ENCODE measurements around the gene OR2V2. TPM values are rescaled to one million over a fixed set of nuclear protein-coding genes. Genes with fewer than 3 reads are reported as not detected.

OR2V2 gene
- total RNA-seq, 1 experiment from 2014 or later, result not detected

GRCh38 chr5:181114844-181115778, 32.3 kb upstream of the OR2V2 start:
- Histone ChIP-seq H3T11ph (ENCODE audit: low read length) (no peak overlapping the region), H2BK12ac (ENCODE audit: insufficient read length, low read depth, low read length) (no peak overlapping the region), H4K91ac (ENCODE audit: insufficient read length, low read depth, low read length) (no peak overlapping the region), H3K14ac (ENCODE audit: insufficient read depth, low read length) (no peak overlapping the region), H2BK15ac (ENCODE audit: low read depth, low read length) (no peak overlapping the region), H3K23ac (ENCODE audit: insufficient read length, low read depth, low read length) (no peak overlapping the region), H2AFZ (ENCODE audit: low read length) (peak overlapping the region; percentile 56), H2AK5ac (ENCODE audit: insufficient read length, low read length) (no peak overlapping the region), H2BK120ac (ENCODE audit: low read depth, low read length, poor library complexity, severe bottlenecking) (no peak overlapping the region), H3K27me3 (ENCODE audit: insufficient read depth, low read length) (peaks cover 2% of the 10 kb centered on the region; the same call in 1 of the 2 replicates), H3K4me2 (ENCODE audit: insufficient read depth, insufficient read length, low read length) (peak overlapping the region; percentile 67), H3K4ac (ENCODE audit: low read depth, low read length) (no peak overlapping the region), H2BK20ac (ENCODE audit: low read depth, low read length, poor library complexity, severe bottlenecking) (no peak overlapping the region), H3K4me1 (ENCODE audit: insufficient read depth, low read length) (no peaks in the 10 kb centered on the region), H4K8ac (replicated peaks; ENCODE audit: insufficient read length, low read depth, low read length) (no peak overlapping the region), H4K5ac (ENCODE audit: insufficient read length, low read depth, low read length) (no peak overlapping the region), H3K23me2 (ENCODE audit: insufficient read length, low read depth, low read length, poor library complexity, severe bottlenecking) (peaks cover 10% of the 10 kb centered on the region), H3K18ac (ENCODE audit: insufficient read length, low read depth, low read length) (no peak overlapping the region), H4K20me1 (ENCODE audit: control insufficient read depth, insufficient read depth, insufficient read length) (no peaks in the 10 kb centered on the region), H3K56ac (ENCODE audit: insufficient read length, low read depth, low read length) (no peak overlapping the region), H3K79me1 (ENCODE audit: insufficient read depth, low read depth, low read length, poor library complexity, severe bottlenecking) (no peaks in the 10 kb centered on the region), H3K9me3 (ENCODE audit: control insufficient read depth, low read depth, low read length) (no peaks in the 10 kb centered on the region), H3K27ac (ENCODE audit: insufficient read length, low read depth, low read length) (no peak overlapping the region), H2BK5ac (ENCODE audit: insufficient read length, low read length) (no peak overlapping the region), H3K9ac (ENCODE audit: extremely low read depth, insufficient read length, low read length) (no peak overlapping the region), H3K79me2 (ENCODE audit: insufficient read depth, low read length) (no peaks in the 10 kb centered on the region)
- Mint-ChIP-seq H3K4me3 (peak overlapping the region; percentile 65 to 71), H3K9me3 (peaks cover 9 to 12% of the 10 kb centered on the region in 2 experiments; a peak in 4 of 5 replicates), H3K36me3 (ENCODE audit: insufficient read depth in 1 of 3, low read depth in 3 of 3) (peaks cover 0 to 8% (median 2%) of the 10 kb centered on the region in 3 experiments; a peak in 4 of 7 replicates), H3K27me3 (ENCODE audit: low read depth) (peaks cover 92% of the 10 kb centered on the region), H3K4me1 (peaks cover 19 to 21% of the 10 kb centered on the region in 2 experiments), H3K27ac (no peak overlapping the region; a peak in 1 of 7 replicates)
- DNase-seq, result peak; percentile 53
- no CpG with 5 or more reads among the region's 47 CpGs for WGBS (ENCODE audit: extremely low coverage, insufficient read length, low lambda C conversion rate)
- TF ChIP-seq, protein P1, sequence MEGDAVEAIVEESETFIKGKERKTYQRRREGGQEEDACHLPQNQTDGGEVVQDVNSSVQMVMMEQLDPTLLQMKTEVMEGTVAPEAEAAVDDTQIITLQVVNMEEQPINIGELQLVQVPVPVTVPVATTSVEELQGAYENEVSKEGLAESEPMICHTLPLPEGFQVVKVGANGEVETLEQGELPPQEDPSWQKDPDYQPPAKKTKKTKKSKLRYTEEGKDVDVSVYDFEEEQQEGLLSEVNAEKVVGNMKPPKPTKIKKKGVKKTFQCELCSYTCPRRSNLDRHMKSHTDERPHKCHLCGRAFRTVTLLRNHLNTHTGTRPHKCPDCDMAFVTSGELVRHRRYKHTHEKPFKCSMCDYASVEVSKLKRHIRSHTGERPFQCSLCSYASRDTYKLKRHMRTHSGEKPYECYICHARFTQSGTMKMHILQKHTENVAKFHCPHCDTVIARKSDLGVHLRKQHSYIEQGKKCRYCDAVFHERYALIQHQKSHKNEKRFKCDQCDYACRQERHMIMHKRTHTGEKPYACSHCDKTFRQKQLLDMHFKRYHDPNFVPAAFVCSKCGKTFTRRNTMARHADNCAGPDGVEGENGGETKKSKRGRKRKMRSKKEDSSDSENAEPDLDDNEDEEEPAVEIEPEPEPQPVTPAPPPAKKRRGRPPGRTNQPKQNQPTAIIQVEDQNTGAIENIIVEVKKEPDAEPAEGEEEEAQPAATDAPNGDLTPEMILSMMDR (conservative IDR thresholded peaks at IDR 0.05), result no peak

Data from H9 (cell line).